ENCODE data around the gene RMDN3.
A peak's percentile ranks its signal among the peaks of the same experiment; 100 is the strongest.

RMDN3 gene

GRCh38 chr15:40772014-40772413, 17.0 kb upstream of the RMDN3 start:
- no peak for DNase-seq (ENCODE audit: low read depth)

- no peak for DNase-seq (ENCODE audit: low read depth)
Observed at GRCh38 chr15:40771242-40771641, 16.2 kb upstream of the RMDN3 start.

- no peak for DNase-seq (ENCODE audit: low read depth)
Observed at GRCh38 chr15:40770147-40770721, 15.2 kb upstream of the RMDN3 start.

- DNase-seq (ENCODE audit: low read depth), result no peak
Observed at GRCh38 chr15:40769274-40770146, 14.5 kb upstream of the RMDN3 start, which contains the start of gene C15orf62. TSS of gene C15orf62 (plus strand) at chr15:40769980. CDS start at chr15:40770496, 516 bp downstream.

GRCh38 chr15:40768521-40769273, 13.6 kb upstream of the RMDN3 start:
- no peak for DNase-seq (ENCODE audit: low read depth)

- no peak for DNase-seq (ENCODE audit: low read depth)
Observed at GRCh38 chr15:40767838-40768500, 12.9 kb upstream of the RMDN3 start.

GRCh38 chr15:40766906-40767837, 12.1 kb upstream of the RMDN3 start:
- no peak for DNase-seq (ENCODE audit: low read depth)

- DNase-seq (ENCODE audit: low read depth), result no peak
Observed at GRCh38 chr15:40766194-40766815, 11.3 kb upstream of the RMDN3 start.

GRCh38 chr15:40764629-40765103, 9.6 kb upstream of the RMDN3 start:
- DNase-seq (ENCODE audit: low read depth), result no peak

- peak; percentile 41 for DNase-seq (ENCODE audit: low read depth)
Observed at GRCh38 chr15:40763801-40764628, 9.0 kb upstream of the RMDN3 start, which contains the start of gene GCHFR. TSS of gene GCHFR (plus strand) at chr15:40764068. CDS start at chr15:40764181, 113 bp downstream.

- DNase-seq (ENCODE audit: low read depth), result no peak
Observed at GRCh38 chr15:40762919-40763800, 8.1 kb upstream of the RMDN3 start.

- DNase-seq (ENCODE audit: low read depth), result no peak
Observed at GRCh38 chr15:40759961-40760360, 4.9 kb upstream of the RMDN3 start.

GRCh38 chr15:40756938-40757337, 1.9 kb upstream of the RMDN3 start:
- DNase-seq (ENCODE audit: low read depth), result no peak

GRCh38 chr15:40755812-40756208, 756 bp upstream of the RMDN3 start:
- no peak for DNase-seq (ENCODE audit: low read depth)

- DNase-seq (ENCODE audit: low read depth), result no peak
Observed at GRCh38 chr15:40754574-40754882, 526 bp downstream of the RMDN3 start.

- DNase-seq (ENCODE audit: low read depth), result no peak
Observed at GRCh38 chr15:40751745-40752144, 3.3 kb downstream of the RMDN3 start.

- no peak for DNase-seq (ENCODE audit: low read depth)
Observed at GRCh38 chr15:40750885-40751284, 4.2 kb downstream of the RMDN3 start.

- no peak for DNase-seq (ENCODE audit: low read depth)
Observed at GRCh38 chr15:40749151-40749630, 5.9 kb downstream of the RMDN3 start.

All from stimulated activated CD8-positive, alpha-beta memory T cell treated with anti-CD3 and anti-CD28 coated beads, Interleukin-15, amount 100 ng/mL, for 24 hours (primary cell).